ENCODE measurements around the gene XPA. TPM values are rescaled to one million over a fixed set of nuclear protein-coding genes. Genes with fewer than 3 reads are reported as not detected.
A peak's percentile ranks its signal among the peaks of the same experiment; 100 is the strongest.

Gene XPA
- total and polyA plus RNA-seq, 2 of the 8 experiments (the other 6 are each of a cell fraction or from before 2014, with no cell fraction given): 0.24 to 2.6 TPM

DNA sequence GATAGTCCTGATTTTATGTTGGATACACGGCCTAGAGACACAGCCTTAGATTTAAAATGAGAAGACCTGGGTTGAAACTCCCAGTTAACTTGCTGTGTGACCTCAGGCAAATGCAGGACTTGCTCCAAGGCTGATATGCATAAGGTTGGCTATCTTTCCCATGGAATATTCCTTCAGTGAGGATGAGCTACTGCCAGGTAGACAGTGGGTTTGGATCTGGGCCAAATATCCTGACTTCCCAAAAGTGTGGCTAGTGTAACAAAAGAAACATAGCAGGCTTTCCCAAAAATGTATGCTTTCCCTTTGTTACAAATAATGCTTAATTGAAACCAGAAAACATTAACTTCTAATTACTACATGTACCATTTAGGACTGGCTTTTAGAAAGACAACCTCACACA is 697 bp upstream of the XPA start:
- peaks cover 9% of the 10 kb centered on the region; the same call in 1 of the 2 replicates for H3K23me2 ChIP-seq (ENCODE audit: low read depth, low read length)
- H2BK12ac ChIP-seq (ENCODE audit: low read depth, low read length): no peak overlapping the region
- H3K4me1 ChIP-seq (replicated peaks in 1 of 4; ENCODE audit: control insufficient read depth in 3 of 4, insufficient read depth in 4 of 4, low read length in 3 of 4): peaks cover 0 to 4% (median 1%) of the 10 kb centered on the region in 4 experiments; a peak in 2 of 7 replicates
- POLR2A ChIA-PET (ENCODE audit: partially characterized antibody): interaction anchor here (0.6 to 2.2 kb wide), 4 partner anchors 10 to 40 kb away, joined by 3 to 8 read pairs (median 5); no protein-coding TSS in a partner anchor
- no peak overlapping the region for H3K18ac ChIP-seq (ENCODE audit: extremely low read depth, low read length)
- H3K27me3 ChIP-seq (replicated peaks in 1 of 4; ENCODE audit: control insufficient read depth in 3 of 4, extremely low read depth in 1 of 4, insufficient read depth in 3 of 4, low read length in 3 of 4): peaks cover 0 to 15% (median 11%) of the 10 kb centered on the region in 4 experiments; a peak in 6 of 7 replicates
- no peak overlapping the region for H4K5ac ChIP-seq (ENCODE audit: insufficient read length, low read depth, low read length)
- DNase-seq (ENCODE audit: low read depth in 1 of 2, low spot score in 2 of 2): no peak
- no peak overlapping the region for H2BK120ac ChIP-seq (replicated peaks; ENCODE audit: low read depth, low read length)
- no peak for FAIRE-seq
- H3K36me3 ChIP-seq (ENCODE audit: control insufficient read depth in 2 of 4, insufficient read depth in 4 of 4, low read length in 3 of 4): no peaks in the 10 kb centered on the region
- H4K91ac ChIP-seq (replicated peaks; ENCODE audit: insufficient read length, low read length): no peak overlapping the region
- no peak overlapping the region for H2BK15ac ChIP-seq (ENCODE audit: low read length)
- no peak overlapping the region for H4K8ac ChIP-seq (ENCODE audit: extremely low read depth, insufficient read depth, low read length)
- H2AK5ac ChIP-seq (ENCODE audit: low read depth, low read length): no peak overlapping the region
- no peak overlapping the region for H2BK20ac ChIP-seq (ENCODE audit: low read length)
- peak overlapping the region in 2 of 4 experiments; percentile 79 to 80; a peak in 4 of 8 replicates for H3K4me3 ChIP-seq (ENCODE audit: extremely low read depth in 1 of 4, insufficient read depth in 2 of 4, low read depth in 3 of 4, low read length in 4 of 4)
- H3K27ac ChIP-seq (ENCODE audit: low read depth, low read length): no peak overlapping the region
- 89% methylated on average over 1 of the region's 1 CpG; no CpG with 5 or more reads in 1 of the 2 experiments for WGBS, 2 experiments (ENCODE audit: extremely low coverage in 1 of 2, insufficient coverage in 1 of 2, insufficient read length in 1 of 2, insufficient replicate concordance in 2 of 2, low coverage in 1 of 2, low lambda C conversion rate in 2 of 2, missing lambda C conversion rate in 1 of 2)
- H3K9ac ChIP-seq (replicated peaks in 1 of 4; ENCODE audit: extremely low read depth in 1 of 4, low read depth in 3 of 4, low read length in 3 of 4): no peak overlapping the region; a peak in 1 of 7 replicates
- no peak overlapping the region for H3K23ac ChIP-seq (ENCODE audit: insufficient read length)
- no peak overlapping the region for H3K14ac ChIP-seq (ENCODE audit: insufficient read length)
- CTCF ChIA-PET (ENCODE audit: partially characterized antibody): interaction anchor here (0.6 to 3.5 kb wide), 4 partner anchors 134 to 579 kb away, joined by 3 to 17 read pairs (median 6); no protein-coding TSS in a partner anchor
- H2AFZ ChIP-seq (ENCODE audit: low read length): peak overlapping the region; percentile 94
- H3K4me2 ChIP-seq (ENCODE audit: insufficient read depth in 1 of 2, low read depth in 2 of 2, low read length in 2 of 2): peak overlapping the region; percentile 76 to 82
- no peak for TF ChIP-seq RFX5 (IDR thresholded peaks at IDR 0.05; ENCODE audit: borderline replicate concordance, low read depth, low read length)
- no peak for TF ChIP-seq KDM4A (IDR thresholded peaks at IDR 0.05; ENCODE audit: low read depth, low read length, severe bottlenecking)
- no peak for TF ChIP-seq NANOG (IDR thresholded peaks at IDR 0.05; ENCODE audit: insufficient read depth, low read depth, low read length, poor library complexity, severe bottlenecking)
- TF ChIP-seq RNF2 (IDR thresholded peaks at IDR 0.05; ENCODE audit: borderline replicate concordance, low read depth, low read length, missing control alignments, poor library complexity, severe bottlenecking): no peak
- no peak for TF ChIP-seq RXRA (IDR thresholded peaks at IDR 0.05; ENCODE audit: insufficient read depth, low read depth, low read length)
- TF ChIP-seq TAF7 (optimal IDR thresholded peaks at IDR 0.05; ENCODE audit: borderline replicate concordance, low read depth, low read length): no peak
- no peak for TF ChIP-seq HDAC6 (IDR thresholded peaks at IDR 0.05; ENCODE audit: low read depth, low read length)
- TF ChIP-seq TBP (IDR thresholded peaks at IDR 0.05; ENCODE audit: low read depth, low read length): no peak
- TF ChIP-seq CREB1 (IDR thresholded peaks at IDR 0.05): no peak
- H3K79me1 ChIP-seq (ENCODE audit: low read depth, low read length): no peaks in the 10 kb centered on the region
- no peak overlapping the region for H2BK5ac ChIP-seq (ENCODE audit: low read depth, low read length)
- H3K9me3 ChIP-seq (ENCODE audit: insufficient read depth in 2 of 2, low read depth in 1 of 2, low read length in 1 of 2): no peaks in the 10 kb centered on the region
- H3K79me2 ChIP-seq (ENCODE audit: control insufficient read depth in 1 of 2, insufficient read depth in 2 of 2, low read length in 2 of 2): no peaks in the 10 kb centered on the region
- H3K4ac ChIP-seq (replicated peaks; ENCODE audit: insufficient read length, low read depth, low read length): no peak overlapping the region
- H3K56ac ChIP-seq (replicated peaks; ENCODE audit: insufficient read length, low read depth, low read length): no peak overlapping the region
- peaks cover 0 to 2% of the 10 kb centered on the region in 2 experiments for H4K20me1 ChIP-seq (replicated peaks in 1 of 2; ENCODE audit: control insufficient read depth in 1 of 2, insufficient read depth in 2 of 2, low read length in 2 of 2)
